Measurements from ENCODE around the gene METRN.

GRCh38 chr16:720447-720989, 5.6 kb downstream of the METRN start:
- peak in 1 of 6 experiments; percentile 2 for TF ChIP-seq CTCF (IDR thresholded peaks at IDR 0.05)
- TF ChIP-seq POLR2A (IDR thresholded peaks at IDR 0.05) = no peak

Measured in adrenal gland (tissue), 5 donors.